Smooth muscle cell (in vitro differentiated cells): ENCODE measurements around the gene TSPAN18. TPM values are rescaled to one million over a fixed set of nuclear protein-coding genes. Genes with fewer than 3 reads are reported as not detected.

Experiments
- DNase-seq: peaks from one replicate; lab custom pipeline; 2025; ENCODE audit not compliant: unreplicated experiment; lab: John Stamatoyannopoulos, UW
- H2AFZ ChIP-seq: fragments of 200-600 bp; sonication (generic); 2 replicates; pipeline ENCODE4 v1.6.0; 2016; ENCODE audit warnings: antibody characterized with exemption, low read depth, mild to moderate bottlenecking
- H3F3A ChIP-seq: fragments of 200-600 bp; sonication (generic); 2 replicates; pipeline ENCODE4 v1.6.0; 2017; ENCODE audit warnings: antibody characterized with exemption, low read depth
- H3K27ac ChIP-seq: fragments of 200-600 bp; sonication (generic); 2 replicates; pipeline ENCODE4 v1.5.1; 2016; ENCODE audit warnings: low read depth, mild to moderate bottlenecking
- H3K27me3 ChIP-seq: fragments of 200-600 bp; sonication (generic); 2 replicates; pipeline ENCODE4 v1.6.1; 2016; ENCODE audit warnings: low read depth, mild to moderate bottlenecking
- H3K36me3 ChIP-seq: fragments of 200-600 bp; sonication (generic); 2 replicates; pipeline ENCODE4 v1.5.1; 2016; ENCODE audit warnings: low read depth
- H3K4me1 ChIP-seq: fragments of 200-600 bp; sonication (generic); 2 replicates; pipeline ENCODE4 v1.5.1; 2016; ENCODE audit warnings: low read depth
- H3K4me2 ChIP-seq: fragments of 200-600 bp; sonication (generic); 2 replicates; pipeline ENCODE4 v1.6.0; 2016; ENCODE audit warnings: mild to moderate bottlenecking
- H3K4me3 ChIP-seq: fragments of 200-600 bp; sonication (generic); 2 replicates; pipeline ENCODE4 v1.5.1; 2016; ENCODE audit warnings: mild to moderate bottlenecking
- H3K79me2 ChIP-seq: fragments of 200-600 bp; sonication (generic); 2 replicates; pipeline ENCODE4 v1.6.0; 2016; ENCODE audit warnings: low read depth, mild to moderate bottlenecking
- H3K9ac ChIP-seq: fragments of 200-600 bp; sonication (generic); 2 replicates; pipeline ENCODE4 v1.6.0; 2016; ENCODE audit warnings: low read depth
- H3K9me3 ChIP-seq: fragments of 200-600 bp; sonication (generic); replicated peaks from 2 replicates; pipeline ENCODE4 v1.5.1; 2016; ENCODE audit warnings: low read depth
- H4K20me1 ChIP-seq: fragments of 200-600 bp; sonication (generic); 2 replicates; pipeline ENCODE4 v1.6.0; 2016; ENCODE audit warnings: low read depth
- CTCF ChIP-seq: fragments of 200-600 bp; sonication (generic); IDR thresholded peaks from 2 replicates; pipeline ENCODE4 v1.5.1; 2017; ENCODE audit warnings: borderline replicate concordance, mild to moderate bottlenecking, antibody characterized with exemption; ENCODE audit not compliant: insufficient read depth, poor library complexity, severe bottlenecking
- WGBS: methylation state at CpG from one replicate; pipeline ENCODE4 v1.1.7; 2016; ENCODE audit warnings: low lambda C conversion rate; 5-methylcytosine and 5-hydroxymethylcytosine counted together
- polyA plus RNA-seq: library from polyadenylated mRNA; unstranded; fragments of >200 nt; fragmentation: Nextera tagmentation; extraction: Ambion mirVana; gene quantifications from 2 replicates; pipeline ENCODE4 v1.2.1, GENCODE V29; 2016
- total RNA-seq: library from RNA; depleted of rRNA; stranded (reverse); fragments of >200 nt; gene quantifications from 2 replicates; pipeline ENCODE4 v1.2.3, GENCODE V29; 2014

TSPAN18 gene
- total and polyA plus RNA-seq, 2 experiments from 2014 or later = 3.4 to 15.3 TPM

- H3F3A ChIP-seq = no peaks in the 10 kb centered on the region
- no peaks in the 10 kb centered on the region for H3K36me3 ChIP-seq
- no peaks in the 10 kb centered on the region for H3K27me3 ChIP-seq
- H3K9me3 ChIP-seq = no peaks in the 10 kb centered on the region
- H3K4me2 ChIP-seq = no peak overlapping the region
- 97% methylated on average over 3 of the region's 3 CpGs for WGBS
- H3K9ac ChIP-seq = no peak overlapping the region
- no peak for DNase-seq
- no peak for TF ChIP-seq CTCF
- no peaks in the 10 kb centered on the region for H3K79me2 ChIP-seq
- H4K20me1 ChIP-seq = peaks cover 5% of the 10 kb centered on the region
- no peak overlapping the region for H3K4me3 ChIP-seq
- no peak overlapping the region for H2AFZ ChIP-seq
- no peak overlapping the region for H3K27ac ChIP-seq
- H3K4me1 ChIP-seq = peaks cover 9% of the 10 kb centered on the region
These were observed 204.7 kb downstream of the TSPAN18 start for GRCh38 chr11:44931466-44931865.

- H4K20me1 ChIP-seq = peaks cover 31% of the 10 kb centered on the region
- H2AFZ ChIP-seq = no peak overlapping the region
- H3K4me2 ChIP-seq = no peak overlapping the region
- H3F3A ChIP-seq = no peaks in the 10 kb centered on the region
- DNase-seq = no peak
- H3K4me1 ChIP-seq = peaks cover 9% of the 10 kb centered on the region
- H3K79me2 ChIP-seq = no peaks in the 10 kb centered on the region
- no peaks in the 10 kb centered on the region for H3K9me3 ChIP-seq
- H3K27me3 ChIP-seq = no peaks in the 10 kb centered on the region
- H3K9ac ChIP-seq = no peak overlapping the region
- 96% methylated on average over 2 of the region's 2 CpGs for WGBS
- TF ChIP-seq CTCF = no peak
- no peak overlapping the region for H3K27ac ChIP-seq
- H3K4me3 ChIP-seq = no peak overlapping the region
- no peaks in the 10 kb centered on the region for H3K36me3 ChIP-seq
These were observed 207.3 kb downstream of the TSPAN18 start for GRCh38 chr11:44934110-44934509.

GRCh38 chr11:44934735-44935250 lies 208.0 kb downstream of the TSPAN18 start:
- Histone ChIP-seq H3F3A (no peaks in the 10 kb centered on the region), H3K79me2 (no peaks in the 10 kb centered on the region), H3K9ac (no peak overlapping the region), H3K4me1 (peaks cover 9% of the 10 kb centered on the region), H3K36me3 (no peaks in the 10 kb centered on the region), H3K27ac (no peak overlapping the region), H2AFZ (no peak overlapping the region), H3K4me2 (no peak overlapping the region), H3K27me3 (no peaks in the 10 kb centered on the region), H3K9me3 (no peaks in the 10 kb centered on the region), H3K4me3 (no peak overlapping the region), H4K20me1 (peaks cover 37% of the 10 kb centered on the region)
- DNase-seq = no peak
- 95% methylated on average over 13 of the region's 13 CpGs for WGBS
- no peak for TF ChIP-seq CTCF

- DNase-seq = peak; percentile 29
- Histone ChIP-seq H3K4me2 (no peak overlapping the region), H3K79me2 (no peaks in the 10 kb centered on the region), H3K4me1 (peaks cover 4% of the 10 kb centered on the region), H3F3A (no peaks in the 10 kb centered on the region), H4K20me1 (peaks cover 54% of the 10 kb centered on the region), H3K27ac (no peak overlapping the region), H3K9ac (no peak overlapping the region), H3K4me3 (no peak overlapping the region), H3K9me3 (no peaks in the 10 kb centered on the region), H2AFZ (no peak overlapping the region), H3K36me3 (no peaks in the 10 kb centered on the region), H3K27me3 (no peaks in the 10 kb centered on the region)
- peak; percentile 65 for TF ChIP-seq CTCF
- 68% methylated on average over 15 of the region's 20 CpGs for WGBS
These were observed 209.8 kb downstream of the TSPAN18 start for GRCh38 chr11:44936525-44936924.
